H4 (cell line): ENCODE results near the gene TIGD1. TPM values are rescaled to one million over a fixed set of nuclear protein-coding genes. Genes with fewer than 3 reads are reported as not detected.

Experiments
- DNase-seq: peaks from one replicate; pipeline ENCODE4 v3.0.0-alpha.2; 2015; ENCODE audit warnings: low spot score
- total RNA-seq: library from RNA; depleted of rRNA; stranded (reverse); fragments of >200 nt; shearing (Covaris generic); gene quantifications from 2 replicates; pipeline ENCODE4 v1.2.3, GENCODE V29; 2014; rRNA removed

Gene TIGD1
- total RNA-seq: 4.8 and 5.4 TPM in 2 replicates

GRCh38 chr2:232550354-232551249, at the start of gene TIGD1, which contains the start of gene EIF4E2:
Gene TIGD1 (minus strand): TSS chr2:232550557. CDS start chr2:232549882, 675 bp downstream.
Gene EIF4E2 (plus strand): TSS chr2:232550689. CDS start chr2:232550725, 36 bp downstream.
- peak; percentile 93 for DNase-seq

- no peak for DNase-seq
These were observed 47.9 kb upstream of the TIGD1 start for GRCh38 chr2:232598293-232598692.

GRCh38 chr2:232597362-232598079, 47.2 kb upstream of the TIGD1 start:
- DNase-seq: no peak

- DNase-seq: no peak
These were observed 43.6 kb upstream of the TIGD1 start for GRCh38 chr2:232593982-232594381.

GRCh38 chr2:232592772-232593395, 42.5 kb upstream of the TIGD1 start:
- peak; percentile 48 for DNase-seq

- peak; percentile 86 for DNase-seq
These were observed 38.6 kb upstream of the TIGD1 start for GRCh38 chr2:232588680-232589585.

- DNase-seq: no peak
These were observed 37.7 kb upstream of the TIGD1 start for GRCh38 chr2:232588031-232588430.

GRCh38 chr2:232587512-232587911, 37.2 kb upstream of the TIGD1 start:
- no peak for DNase-seq

- DNase-seq: no peak
These were observed 36.7 kb upstream of the TIGD1 start for GRCh38 chr2:232586943-232587505.

- no peak for DNase-seq
These were observed 33.9 kb upstream of the TIGD1 start for GRCh38 chr2:232584238-232584637.

GRCh38 chr2:232581725-232582124, 31.4 kb upstream of the TIGD1 start:
- DNase-seq: no peak

GRCh38 chr2:232580648-232580981, 30.3 kb upstream of the TIGD1 start:
- no peak for DNase-seq

GRCh38 chr2:232578626-232579025, 28.3 kb upstream of the TIGD1 start:
- DNase-seq: no peak

- DNase-seq: no peak
These were observed 27.5 kb upstream of the TIGD1 start for GRCh38 chr2:232577841-232578240.

GRCh38 chr2:232576995-232577394, 26.6 kb upstream of the TIGD1 start:
- DNase-seq: no peak

- DNase-seq: no peak
These were observed 25.0 kb upstream of the TIGD1 start for GRCh38 chr2:232575404-232575746.

- no peak for DNase-seq
These were observed 24.5 kb upstream of the TIGD1 start for GRCh38 chr2:232574674-232575403.

GRCh38 chr2:232573771-232574435, 23.5 kb upstream of the TIGD1 start:
- no peak for DNase-seq

- no peak for DNase-seq
These were observed 22.7 kb upstream of the TIGD1 start for GRCh38 chr2:232573042-232573441.

- DNase-seq: no peak
These were observed 20.7 kb upstream of the TIGD1 start for GRCh38 chr2:232571026-232571474.
